Caki2 (cell line): ENCODE data around the gene ARHGEF38. TPM values are rescaled to one million over a fixed set of nuclear protein-coding genes. Genes with fewer than 3 reads are reported as not detected.

Source experiments
- DNase-seq: peaks from one replicate; pipeline ENCODE4 v3.0.0-alpha.2; 2015; ENCODE audit warnings: low read depth
- in situ Hi-C: cut with HindIII; loops from 2 replicates; pipeline ENCODE4 v1.10.0; 2016; ENCODE audit warnings: low sequenced_read_pairs, low pct_unique_long_range_greater_than_20kb, mixed read lengths
- total RNA-seq: library from RNA; depleted of rRNA; stranded (reverse); fragments of >200 nt; shearing (Covaris generic); gene quantifications from 2 replicates; pipeline ENCODE4 v1.2.3, GENCODE V29; 2014; ENCODE audit warnings: low replicate concordance

ARHGEF38 gene
- total RNA-seq, 1 experiment from 2014 or later: not detected

- no peak for DNase-seq
- in situ Hi-C loops: no loop called here
These were observed 79.5 kb downstream of the ARHGEF38 start for GRCh38 chr4:105631818-105632400.

GRCh38 chr4:105632599-105632998 lies 80.2 kb downstream of the ARHGEF38 start:
- DNase-seq: no peak
- in situ Hi-C loops: no loop called here

- DNase-seq: no peak
- in situ Hi-C loops: no loop called here
These were observed 80.8 kb downstream of the ARHGEF38 start for GRCh38 chr4:105633241-105633640.

DNA sequence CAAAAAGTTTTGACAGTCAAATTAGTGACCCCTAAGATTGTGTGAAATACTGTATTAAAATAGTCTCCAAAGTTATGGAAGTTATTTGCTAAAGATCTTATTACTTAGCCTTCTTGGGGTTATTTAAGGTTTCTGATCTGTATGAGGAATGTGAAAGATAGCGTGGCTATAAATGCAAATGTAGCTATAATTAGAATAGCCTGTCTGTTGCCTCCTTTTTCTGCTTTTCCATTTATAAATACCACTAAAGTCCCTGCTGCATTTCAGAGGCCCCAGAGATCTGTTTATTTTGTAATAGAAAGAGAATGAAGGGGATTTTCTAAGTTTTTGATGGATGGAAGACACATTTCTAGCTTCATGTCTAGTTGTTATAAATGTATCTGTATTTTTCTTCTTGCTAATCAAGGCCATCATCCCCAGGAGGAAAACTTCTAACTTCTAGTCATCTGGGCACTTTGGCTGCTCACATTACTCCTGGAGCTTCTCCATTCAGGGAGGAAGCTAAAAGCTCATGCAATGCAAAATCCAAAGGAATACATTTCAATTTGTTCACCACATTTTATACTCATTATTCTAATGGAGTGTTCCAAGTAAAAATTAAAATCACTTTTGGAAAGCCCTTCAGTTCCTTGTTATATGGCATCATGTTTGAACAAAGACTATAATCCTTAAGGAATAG lies 82.1 kb downstream of the ARHGEF38 start:
- no peak for DNase-seq
- in situ Hi-C loops: no loop called here

- in situ Hi-C loops: no loop called here
- no peak for DNase-seq
These were observed 85.2 kb downstream of the ARHGEF38 start for GRCh38 chr4:105637408-105638176.

DNA sequence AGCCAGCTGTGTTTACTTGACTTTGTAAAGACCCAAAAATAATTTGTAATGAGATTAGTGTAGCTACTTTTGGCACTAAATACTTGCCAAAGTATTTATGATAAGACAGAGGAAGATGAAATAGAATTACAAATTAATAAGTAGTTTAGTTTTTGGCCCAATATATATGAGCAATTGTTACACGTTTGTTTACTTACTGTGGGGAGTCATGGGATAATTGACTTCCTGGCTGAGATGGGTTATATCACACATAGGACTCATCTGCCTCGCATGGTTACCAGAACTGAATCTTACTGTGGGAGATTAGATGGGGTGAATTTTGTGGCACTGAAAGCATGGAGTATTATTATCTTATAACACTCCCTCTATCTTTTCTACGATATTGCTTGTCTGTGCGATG lies 89.4 kb downstream of the ARHGEF38 start:
- in situ Hi-C loops: no loop called here
- DNase-seq: no peak

GRCh38 chr4:105644257-105644656 lies 91.8 kb downstream of the ARHGEF38 start:
- in situ Hi-C loops: no loop called here
- DNase-seq: no peak

DNA sequence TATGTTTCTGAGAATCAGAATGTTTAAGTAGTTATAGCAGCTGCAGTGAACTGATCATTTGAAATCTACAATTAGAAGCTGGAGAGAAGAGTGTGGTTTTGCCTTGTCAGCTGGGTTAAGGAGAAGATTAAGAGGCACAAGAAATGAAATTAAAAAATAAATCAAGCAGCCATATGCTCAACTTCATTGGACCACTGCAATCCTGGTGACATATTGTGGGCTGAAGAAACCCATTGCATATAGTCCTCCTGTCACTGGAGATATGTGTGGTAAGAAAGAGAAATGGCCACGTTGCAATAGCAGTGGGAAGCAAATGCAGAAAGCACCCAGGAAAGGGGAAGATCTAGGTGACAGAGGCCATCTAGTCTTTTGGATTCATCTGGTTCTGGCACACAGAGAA lies 93.0 kb downstream of the ARHGEF38 start:
- in situ Hi-C loops: no loop called here
- no peak for DNase-seq

- in situ Hi-C loops: no loop called here
- no peak for DNase-seq
These were observed 97.8 kb downstream of the ARHGEF38 start for GRCh38 chr4:105650190-105650589.

- no peak for DNase-seq
- in situ Hi-C loops: no loop called here
These were observed 99.5 kb downstream of the ARHGEF38 start for GRCh38 chr4:105651884-105652283.

DNA sequence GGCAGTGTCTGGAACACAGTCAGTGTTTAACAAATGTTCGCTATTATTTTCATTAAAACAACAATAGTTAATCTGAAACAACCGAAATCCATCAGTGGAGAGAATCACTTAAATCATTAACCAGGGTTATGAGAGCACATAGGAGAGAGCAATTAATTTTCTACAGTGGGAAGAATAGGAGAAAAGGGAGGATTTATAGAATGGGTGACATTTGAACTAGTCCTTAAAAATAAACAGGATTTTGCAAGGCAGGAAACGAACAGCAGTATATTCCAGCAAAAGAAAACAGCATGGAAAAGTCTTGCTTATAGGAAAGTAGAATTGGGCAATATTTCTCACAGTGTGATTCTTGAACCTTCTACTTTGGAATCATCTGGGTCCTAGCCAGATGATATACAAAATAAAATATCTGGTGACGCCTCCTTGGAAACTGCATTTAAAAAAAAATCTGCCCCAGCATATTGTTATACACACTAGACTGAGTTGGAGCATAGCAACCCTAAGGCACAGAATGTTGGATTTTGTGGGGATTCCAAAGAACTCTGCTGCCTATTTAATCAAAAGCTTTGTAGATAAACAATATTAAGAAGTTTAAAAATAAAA lies 100.0 kb downstream of the ARHGEF38 start:
- in situ Hi-C loops: no loop called here
- peak; percentile 49 for DNase-seq

DNA sequence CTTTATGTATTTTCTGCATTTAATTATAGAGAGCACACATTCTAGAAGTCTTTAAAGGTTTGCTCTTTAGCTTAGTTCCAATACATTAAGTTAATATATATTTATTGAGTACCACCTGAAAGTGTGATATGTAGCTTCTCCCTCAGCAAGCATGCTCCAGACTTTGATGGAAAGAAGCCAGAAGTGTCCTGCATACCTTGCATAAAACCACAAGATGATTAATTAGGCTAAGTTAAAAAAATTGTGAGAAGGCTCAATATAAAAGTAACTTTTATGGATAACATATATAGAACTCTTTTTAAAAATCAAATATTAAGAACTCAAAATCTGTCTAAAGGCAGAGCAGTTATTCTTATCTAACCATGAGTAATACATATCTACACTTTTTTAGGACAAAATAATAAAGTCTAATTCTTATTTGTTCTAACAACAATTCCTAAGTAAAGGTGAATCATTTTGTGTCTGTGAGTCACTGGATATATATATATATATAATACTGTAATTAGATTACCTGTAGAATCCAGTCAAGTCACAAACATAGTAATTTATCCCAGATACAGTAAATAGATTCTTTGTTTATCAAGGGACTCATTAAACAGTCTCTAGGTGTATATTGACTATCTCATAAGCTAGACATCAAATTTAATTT lies 104.8 kb downstream of the ARHGEF38 start:
- in situ Hi-C loops: no loop called here
- no peak for DNase-seq

GRCh38 chr4:105659190-105659589 lies 106.8 kb downstream of the ARHGEF38 start:
- in situ Hi-C loops: no loop called here
- DNase-seq: no peak

GRCh38 chr4:105661028-105661427 lies 108.6 kb downstream of the ARHGEF38 start:
- no peak for DNase-seq
- in situ Hi-C loops: no loop called here

DNA sequence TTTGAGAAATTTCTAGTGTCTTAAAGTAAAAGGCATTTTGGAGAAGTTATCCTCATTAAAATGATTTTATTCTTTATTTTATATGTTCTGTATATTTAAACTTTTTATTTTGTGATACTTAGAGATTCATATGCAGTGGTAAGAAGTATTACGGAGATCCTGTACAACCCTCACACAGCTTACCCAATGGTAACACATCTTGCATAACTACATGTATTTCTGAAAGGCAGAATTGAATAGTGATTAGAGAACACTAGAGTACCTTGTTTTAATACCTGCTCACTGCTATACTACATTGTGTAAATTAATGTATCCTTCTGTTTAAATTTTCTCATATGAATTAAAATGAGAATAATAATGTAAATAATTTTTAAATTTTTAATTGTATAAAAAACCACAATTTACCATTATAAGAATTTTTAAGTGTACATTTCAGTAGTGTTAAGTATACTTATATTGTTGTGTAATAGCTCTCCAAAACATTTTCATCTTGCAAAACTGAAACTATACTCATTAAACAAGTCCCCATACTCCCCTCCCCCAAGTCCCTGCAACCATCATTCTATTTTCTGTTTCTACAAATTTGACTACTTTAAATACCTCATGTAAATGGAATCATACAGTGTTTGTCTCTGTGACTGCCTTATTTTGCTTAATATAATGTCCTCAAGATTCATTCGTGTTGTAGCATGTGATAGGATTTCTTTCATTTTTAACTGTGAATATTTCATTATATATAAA lies 110.7 kb downstream of the ARHGEF38 start:
- no peak for DNase-seq
- in situ Hi-C loops: no loop called here

- in situ Hi-C loops: no loop called here
- no peak for DNase-seq
These were observed 114.3 kb downstream of the ARHGEF38 start for GRCh38 chr4:105666693-105667092.

DNA sequence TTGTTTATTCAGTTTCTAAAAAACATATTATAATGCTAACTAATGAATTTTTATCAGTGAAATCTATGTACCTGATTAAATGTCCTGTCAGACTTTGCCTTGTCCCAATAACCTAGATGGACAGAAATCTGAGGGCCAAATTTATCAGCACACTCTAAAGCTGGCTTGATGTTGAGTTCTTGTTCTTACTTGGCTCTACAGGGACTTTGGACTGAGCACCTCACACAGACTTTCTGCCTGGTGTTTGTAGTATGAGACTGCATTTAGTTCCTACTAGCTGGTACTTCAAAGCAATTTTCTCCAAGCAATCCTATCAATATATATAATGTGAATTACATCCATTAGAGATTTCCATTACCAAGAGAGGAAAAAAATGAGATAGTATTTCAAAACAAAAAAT lies 118.3 kb downstream of the ARHGEF38 start:
- in situ Hi-C loops: no loop called here
- DNase-seq: no peak

GRCh38 chr4:105671301-105671700 lies 118.9 kb downstream of the ARHGEF38 start:
- in situ Hi-C loops: no loop called here
- no peak for DNase-seq
